A549 (cell line): ENCODE data around the gene MFSD2A. TPM values are rescaled to one million over a fixed set of nuclear protein-coding genes. Genes with fewer than 3 reads are reported as not detected.

ENCODE experiments used
- ATAC-seq, 2 experiments: fragments of 200-7000 bp in 1 of 2; fragments of >200 bp in 1 of 2; cut with Nextera tagmentation in 1 of 2; cut with Tn5 transposase in 1 of 2; 3 replicates each; pipeline versions ENCODE4 v1.8.0 to v1.9.1; 2018 to 2020; ENCODE audit warnings: mild to moderate bottlenecking in 1 of 2, moderate library complexity in 1 of 2
- CTCF ChIA-PET: fragments of 300-600 bp; sonication (Branson Sonifier 250); formaldehyde crosslinking; extraction: SDS; loops from one replicate; lab custom pipeline; 2021; ENCODE audit warnings: antibody characterized with exemption, inconsistent platforms; lab: Yijun Ruan, JAX
- POLR2A ChIA-PET: fragments of 350-600 bp; formaldehyde crosslinking; extraction: SDS; loops from one replicate; lab custom pipeline; 2021; ENCODE audit warnings: antibody characterized with exemption, inconsistent platforms; lab: Yijun Ruan, JAX
- DNase-seq, 2 experiments: peaks; one replicate each; pipeline versions ENCODE4 v3.0.0 to v3.0.0-alpha.2; 2011 to 2016; ENCODE audit warnings: low read depth in 1 of 2, low spot score in 1 of 2
- FAIRE-seq: peaks from 2 replicates; lab custom pipeline; 2011; peaks lifted over from hg19 to GRCh38; lab: Jason Lieb, UNC
- H3K27ac ChIP-seq, 2 experiments: fragments of >200 bp; sonication (Bioruptor Twin); formaldehyde crosslinking; 3 replicates each; pipeline ENCODE4 v1.5.1; 2016 to 2017
- H3K4me1 ChIP-seq: fragments of >200 bp; sonication (Bioruptor Twin); formaldehyde crosslinking; 3 replicates; pipeline ENCODE4 v1.6.1; 2016
- H3K4me2 ChIP-seq: fragments of >200 bp; sonication (Bioruptor Twin); formaldehyde crosslinking; 3 replicates; pipeline ENCODE4 v1.6.1; 2016
- H3K4me3 ChIP-seq: fragments of >200 bp; sonication (Bioruptor Twin); formaldehyde crosslinking; 3 replicates; pipeline ENCODE4 v1.5.1; 2016
- H3K9me3 ChIP-seq: fragments of >200 bp; sonication (Bioruptor Twin); formaldehyde crosslinking; 3 replicates; pipeline ENCODE4 v1.6.1; 2016
- CBX2 ChIP-seq: fragments of 200-600 bp; sonication (generic); IDR thresholded peaks from 2 replicates; pipeline ENCODE4 v1.6.1; 2016; ENCODE audit warnings: low read depth, mild to moderate bottlenecking, borderline replicate concordance
- CHD2 ChIP-seq: fragments of 150-350 bp; IDR thresholded peaks from 2 replicates; pipeline ENCODE4 v1.6.1; 2014; ENCODE audit warnings: low read length; ENCODE audit not compliant: partially characterized antibody
- FOSL2 ChIP-seq, 2 experiments: fragments of 450-650 bp in 1 of 2; fragments of >200 bp in 1 of 2; sonication (Bioruptor Twin) in 1 of 2; formaldehyde crosslinking; IDR thresholded peaks; 2 replicates each; pipeline versions ENCODE4 v1.5.0 to v1.6.1; 2016 to 2020; ENCODE audit warnings: mild to moderate bottlenecking in 1 of 2, moderate library complexity in 1 of 2
- FOXS1 ChIP-seq: fragments of 250-450 bp; sonication (Bioruptor Pico); IDR thresholded peaks from 2 replicates; pipeline ENCODE4 v1.5.0; 2020; ENCODE audit warnings: mild to moderate bottlenecking, moderate library complexity
- HEYL ChIP-seq: fragments of 250-450 bp; sonication (Bioruptor Pico); IDR thresholded peaks from 2 replicates; pipeline ENCODE4 v1.8.0; 2021; ENCODE audit warnings: mild to moderate bottlenecking, moderate library complexity
- HOXB13 ChIP-seq: fragments of 250-450 bp; sonication (Bioruptor Pico); IDR thresholded peaks from 2 replicates; pipeline ENCODE4 v1.5.0; 2020; ENCODE audit warnings: low read depth, mild to moderate bottlenecking, moderate library complexity
- JUNB ChIP-seq: fragments of >200 bp; sonication (Bioruptor Twin); formaldehyde crosslinking; IDR thresholded peaks from 2 replicates; pipeline ENCODE4 v1.6.1; 2016
- KDM1A ChIP-seq: fragments of 200-600 bp; sonication (generic); IDR thresholded peaks from 2 replicates; pipeline ENCODE4 v1.6.1; 2016; ENCODE audit warnings: low read depth, mild to moderate bottlenecking
- MAZ ChIP-seq: fragments of 150-350 bp; IDR thresholded peaks from 2 replicates; pipeline ENCODE4 v1.6.1; 2014; ENCODE audit warnings: antibody characterized with exemption, low read depth, low read length, borderline replicate concordance
- PHF8 ChIP-seq: fragments of 200-600 bp; sonication (generic); IDR thresholded peaks from 2 replicates; pipeline ENCODE4 v1.6.1; 2016; ENCODE audit warnings: low read depth, mild to moderate bottlenecking, antibody characterized with exemption, moderate library complexity, borderline replicate concordance
- POLR2A ChIP-seq: IDR thresholded peaks from 2 replicates; pipeline ENCODE4 v1.6.1; 2012; ENCODE audit warnings: mild to moderate bottlenecking, low read length
- RARB ChIP-seq: fragments of 250-450 bp; sonication (Bioruptor Pico); IDR thresholded peaks from 2 replicates; pipeline ENCODE4 v1.8.0; 2021; ENCODE audit warnings: mild to moderate bottlenecking, moderate library complexity
- RFX5 ChIP-seq: fragments of 450-650 bp; IDR thresholded peaks from 2 replicates; pipeline ENCODE4 v1.7.1; 2014; ENCODE audit warnings: antibody characterized with exemption, mild to moderate bottlenecking, moderate library complexity
- SMC3 ChIP-seq: fragments of >200 bp; sonication (Bioruptor Twin); formaldehyde crosslinking; IDR thresholded peaks from 3 replicates; pipeline ENCODE4 v1.6.1; 2018; ENCODE audit warnings: inconsistent platforms
- SREBF2 ChIP-seq: fragments of 450-650 bp; IDR thresholded peaks from 2 replicates; pipeline ENCODE4 v1.6.1; 2014; ENCODE audit warnings: mild to moderate bottlenecking, moderate library complexity
- WGBS: methylation state at CpG from one replicate; pipeline ENCODE4 v1.1.6; 2017; ENCODE audit errors: missing lambda C conversion rate; 5-methylcytosine and 5-hydroxymethylcytosine counted together
- polyA plus RNA-seq, 4 experiments: library from polyadenylated mRNA; depleted of rRNA in 3 of 4; stranded (reverse); fragments of >200 nt; fragmentation: RNase III in 1 of 4; extraction: RNeasy Plus Mini Kit Qiagen cat#74134 plus additional on column Dnase treatment in 1 of 4; gene quantifications; 2 replicates in 3 of 4; 3 replicates in 1 of 4; pipeline ENCODE4 v1.2.3, GENCODE V29; 2011 to 2017
- TF ChIP-seq, protein P1 (sequence below): fragments of 200-600 bp; sonication (generic); IDR thresholded peaks from 2 replicates; pipeline ENCODE4 v1.6.1; 2016; ENCODE audit warnings: antibody characterized with exemption, mild to moderate bottlenecking, moderate library complexity
- TF ChIP-seq, protein P2 (sequence below): IDR thresholded peaks from 2 replicates; pipeline ENCODE4 v1.6.1; 2012
- TF ChIP-seq, protein P3 (sequence below): fragments of 450-650 bp; IDR thresholded peaks from 2 replicates; pipeline ENCODE4 v1.6.1; 2014; ENCODE audit warnings: antibody characterized with exemption

The MFSD2A gene
- polyA plus RNA-seq, 2 of the 4 experiments (the other 2 are of a cell fraction): 3.0 to 3.1 TPM

DNA sequence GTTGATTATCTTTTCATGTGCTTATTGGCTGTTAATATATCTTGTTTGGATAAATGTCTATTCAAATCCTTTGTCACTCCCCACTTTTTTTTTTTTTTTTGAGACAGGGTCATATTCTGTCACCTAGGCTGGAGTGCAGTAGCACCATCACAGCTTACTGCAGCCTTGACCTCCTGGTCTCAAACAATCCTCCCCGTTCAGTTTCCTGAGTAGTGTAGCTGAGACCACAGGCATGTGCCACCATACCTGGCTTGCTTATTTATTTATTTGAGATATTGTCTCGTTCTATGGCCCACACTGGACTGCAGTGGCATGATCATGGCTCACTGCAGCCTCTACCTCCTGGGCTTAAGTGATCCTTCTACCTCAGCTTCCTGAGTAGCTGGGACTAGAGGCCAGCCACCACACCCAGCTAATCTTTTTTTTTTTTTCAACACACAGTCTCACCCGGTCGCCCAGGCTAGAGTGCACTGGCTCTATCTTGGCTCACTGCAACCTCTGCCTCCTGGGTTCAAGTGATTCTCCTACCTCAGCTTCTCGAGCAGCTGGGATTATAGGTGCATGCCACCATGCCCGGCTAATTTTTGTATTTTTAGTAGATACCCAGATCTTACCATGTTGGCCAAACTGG lies 39.3 kb upstream of the MFSD2A start:
- TF ChIP-seq HOXB13 (CRISPR knock-in tag) (no peak), PHF8 (no peak), KDM1A (no peak), SMC3 (no peak), HEYL (CRISPR knock-in tag) (no peak), MAZ (no peak), JUNB (no peak), SREBF2 (no peak), FOXS1 (no peak), CBX2 (no peak), RFX5 (no peak), RARB (CRISPR knock-in tag) (no peak), POLR2A (no peak), FOSL2 (IDR thresholded peaks at IDR 0.05) (no peak), FOSL2 (CRISPR knock-in tag; IDR thresholded peaks at IDR 0.05) (no peak)
- TF ChIP-seq, protein P1, sequence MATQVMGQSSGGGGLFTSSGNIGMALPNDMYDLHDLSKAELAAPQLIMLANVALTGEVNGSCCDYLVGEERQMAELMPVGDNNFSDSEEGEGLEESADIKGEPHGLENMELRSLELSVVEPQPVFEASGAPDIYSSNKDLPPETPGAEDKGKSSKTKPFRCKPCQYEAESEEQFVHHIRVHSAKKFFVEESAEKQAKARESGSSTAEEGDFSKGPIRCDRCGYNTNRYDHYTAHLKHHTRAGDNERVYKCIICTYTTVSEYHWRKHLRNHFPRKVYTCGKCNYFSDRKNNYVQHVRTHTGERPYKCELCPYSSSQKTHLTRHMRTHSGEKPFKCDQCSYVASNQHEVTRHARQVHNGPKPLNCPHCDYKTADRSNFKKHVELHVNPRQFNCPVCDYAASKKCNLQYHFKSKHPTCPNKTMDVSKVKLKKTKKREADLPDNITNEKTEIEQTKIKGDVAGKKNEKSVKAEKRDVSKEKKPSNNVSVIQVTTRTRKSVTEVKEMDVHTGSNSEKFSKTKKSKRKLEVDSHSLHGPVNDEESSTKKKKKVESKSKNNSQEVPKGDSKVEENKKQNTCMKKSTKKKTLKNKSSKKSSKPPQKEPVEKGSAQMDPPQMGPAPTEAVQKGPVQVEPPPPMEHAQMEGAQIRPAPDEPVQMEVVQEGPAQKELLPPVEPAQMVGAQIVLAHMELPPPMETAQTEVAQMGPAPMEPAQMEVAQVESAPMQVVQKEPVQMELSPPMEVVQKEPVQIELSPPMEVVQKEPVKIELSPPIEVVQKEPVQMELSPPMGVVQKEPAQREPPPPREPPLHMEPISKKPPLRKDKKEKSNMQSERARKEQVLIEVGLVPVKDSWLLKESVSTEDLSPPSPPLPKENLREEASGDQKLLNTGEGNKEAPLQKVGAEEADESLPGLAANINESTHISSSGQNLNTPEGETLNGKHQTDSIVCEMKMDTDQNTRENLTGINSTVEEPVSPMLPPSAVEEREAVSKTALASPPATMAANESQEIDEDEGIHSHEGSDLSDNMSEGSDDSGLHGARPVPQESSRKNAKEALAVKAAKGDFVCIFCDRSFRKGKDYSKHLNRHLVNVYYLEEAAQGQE: no peak
- TF ChIP-seq, protein P2, sequence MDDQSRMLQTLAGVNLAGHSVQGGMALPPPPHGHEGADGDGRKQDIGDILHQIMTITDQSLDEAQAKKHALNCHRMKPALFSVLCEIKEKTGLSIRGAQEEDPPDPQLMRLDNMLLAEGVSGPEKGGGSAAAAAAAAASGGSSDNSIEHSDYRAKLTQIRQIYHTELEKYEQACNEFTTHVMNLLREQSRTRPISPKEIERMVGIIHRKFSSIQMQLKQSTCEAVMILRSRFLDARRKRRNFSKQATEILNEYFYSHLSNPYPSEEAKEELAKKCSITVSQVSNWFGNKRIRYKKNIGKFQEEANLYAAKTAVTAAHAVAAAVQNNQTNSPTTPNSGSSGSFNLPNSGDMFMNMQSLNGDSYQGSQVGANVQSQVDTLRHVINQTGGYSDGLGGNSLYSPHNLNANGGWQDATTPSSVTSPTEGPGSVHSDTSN: no peak
- TF ChIP-seq, all 56 proteins: peak for 0
- no peak overlapping the region for H3K27ac ChIP-seq
- no peak overlapping the region for H3K4me2 ChIP-seq
- no peak for FAIRE-seq
- H3K9me3 ChIP-seq: no peaks in the 10 kb centered on the region
- ATAC-seq: no peak
- no peak overlapping the region for H3K4me3 ChIP-seq
- no peak for DNase-seq
- CTCF ChIA-PET: interaction anchor here (0.6 to 8.0 kb wide), 6 partner anchors 8 to 117 kb away, joined by 3 to 151 read pairs (median 5); partner anchors contain the start of gene MYCL
- no peaks in the 10 kb centered on the region for H3K4me1 ChIP-seq
- WGBS: 67% methylated on average over 6 of the region's 6 CpGs
- POLR2A ChIA-PET: interaction anchor here (0.6 kb wide), 1 partner anchor 31 kb away, joined by 12 read pairs; no protein-coding TSS in a partner anchor

DNA sequence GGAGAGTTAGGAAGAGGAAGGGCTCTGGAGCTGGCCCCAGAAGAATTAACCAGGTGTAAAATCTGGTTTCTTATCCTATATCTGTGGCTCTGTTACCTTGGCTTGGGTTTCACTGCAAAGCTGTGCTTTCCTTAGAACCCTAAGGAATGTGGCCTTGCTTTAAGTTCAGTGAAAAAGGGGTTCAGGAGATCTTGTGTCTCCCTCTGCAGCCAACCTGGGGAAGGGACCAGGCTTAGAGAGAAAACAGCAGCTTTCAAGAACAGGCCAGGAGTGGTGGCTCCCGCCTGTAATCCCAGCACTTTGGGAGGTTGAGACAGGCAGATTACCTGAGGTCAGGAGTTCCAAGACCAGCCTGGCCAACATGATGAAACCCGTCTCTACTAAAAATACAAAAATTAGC lies 37.1 kb upstream of the MFSD2A start:
- no peak overlapping the region for H3K4me2 ChIP-seq
- CTCF ChIA-PET: interaction anchor here (0.9 to 8.0 kb wide), 7 partner anchors 9 to 113 kb away, joined by 3 to 151 read pairs (median 9); partner anchors contain the start of gene MYCL

More for the DNA sequence above, 37.1 kb upstream of the MFSD2A start:
- TF ChIP-seq CHD2: no peak
- TF ChIP-seq PHF8: no peak
- TF ChIP-seq, protein P3, sequence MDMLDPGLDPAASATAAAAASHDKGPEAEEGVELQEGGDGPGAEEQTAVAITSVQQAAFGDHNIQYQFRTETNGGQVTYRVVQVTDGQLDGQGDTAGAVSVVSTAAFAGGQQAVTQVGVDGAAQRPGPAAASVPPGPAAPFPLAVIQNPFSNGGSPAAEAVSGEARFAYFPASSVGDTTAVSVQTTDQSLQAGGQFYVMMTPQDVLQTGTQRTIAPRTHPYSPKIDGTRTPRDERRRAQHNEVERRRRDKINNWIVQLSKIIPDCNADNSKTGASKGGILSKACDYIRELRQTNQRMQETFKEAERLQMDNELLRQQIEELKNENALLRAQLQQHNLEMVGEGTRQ: no peak
- TF ChIP-seq, all 56 proteins: peak for 0
- POLR2A ChIA-PET: no interaction called here
- FAIRE-seq (no peak), DNase-seq (peak in 1 of 2 experiments; percentile 23), ATAC-seq (no peak)
- no peaks in the 10 kb centered on the region for H3K9me3 ChIP-seq
- H3K4me3 ChIP-seq: no peak overlapping the region
- no peaks in the 10 kb centered on the region for H3K4me1 ChIP-seq
- 79% methylated on average over 2 of the region's 2 CpGs for WGBS
- H3K27ac ChIP-seq: no peak overlapping the region
